HCT116 (cell line): ENCODE data around the gene MEI1.

Experiments
- EZH2 ChIP-seq: fragments of 200-600 bp; sonication (generic); IDR thresholded peaks from 2 replicates; pipeline ENCODE4 v1.6.1; 2017; ENCODE audit warnings: antibody characterized with exemption, mixed run types
- EZH2phosphoT487 ChIP-seq: fragments of 200-600 bp; IDR thresholded peaks from 2 replicates; pipeline ENCODE4 v1.6.1; 2018; ENCODE audit warnings: antibody characterized with exemption, borderline replicate concordance
- POLR2A ChIP-seq: IDR thresholded peaks from 2 replicates; pipeline ENCODE4 v1.7.0; 2011; ENCODE audit warnings: borderline replicate concordance; ENCODE audit not compliant: insufficient read depth, insufficient read length; ENCODE audit errors: extremely low read depth
- POLR2AphosphoS5 ChIP-seq: IDR thresholded peaks from 2 replicates; pipeline ENCODE4 v1.6.1; 2011; ENCODE audit warnings: mild to moderate bottlenecking, low read depth, low read length, moderate library complexity
- ZFX ChIP-seq: fragments of 450-650 bp; IDR thresholded peaks from 2 replicates; pipeline ENCODE4 v1.6.1; 2017
- TF ChIP-seq, protein P1 (sequence below), 3 experiments: fragments of 200-600 bp in 1 of 3; sonication (generic) in 1 of 3; IDR thresholded peaks in 2 of 3; conservative IDR thresholded peaks in 1 of 3; 2 replicates each; pipeline ENCODE4 v1.5.1; 2012 to 2017; ENCODE audit warnings: low read depth in 2 of 3, low read length in 2 of 3, antibody characterized with exemption in 1 of 3, borderline replicate concordance in 1 of 3, control low read depth in 1 of 3, mild to moderate bottlenecking in 1 of 3, mixed read lengths in 1 of 3, mixed run types in 1 of 3, moderate library complexity in 1 of 3; ENCODE audit not compliant: insufficient read depth in 1 of 3
- TF ChIP-seq, protein P2 (sequence below): IDR thresholded peaks from 2 replicates; pipeline ENCODE4 v1.6.1; 2012; ENCODE audit warnings: low read depth
- TF ChIP-seq, protein P3 (sequence below): IDR thresholded peaks from 2 replicates; pipeline ENCODE4 v1.6.1; 2011; ENCODE audit warnings: mild to moderate bottlenecking, low read length, moderate library complexity; ENCODE audit not compliant: insufficient replicate concordance; ENCODE audit errors: extremely low read depth

DNA sequence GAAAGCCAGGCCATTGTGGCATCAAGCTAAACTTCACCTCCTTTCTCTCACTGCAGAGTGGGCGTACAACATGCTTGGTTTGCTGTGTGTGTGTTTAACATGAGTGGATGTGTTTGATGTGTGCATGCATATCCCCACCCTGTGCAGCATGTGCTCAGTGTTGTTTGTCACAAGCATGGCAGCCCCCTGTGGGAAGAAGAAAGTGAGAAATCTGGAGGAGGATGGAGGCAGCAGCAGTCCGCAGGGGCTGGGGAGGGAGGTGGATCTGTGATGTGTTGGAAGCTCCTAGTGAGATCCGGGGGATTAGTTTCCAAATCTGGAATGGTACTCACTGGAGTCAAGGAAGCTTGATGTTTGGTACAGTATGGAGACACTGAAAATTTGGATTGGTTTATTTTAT lies 77.1 kb downstream of the MEI1 start:
- TF ChIP-seq, protein P1, sequence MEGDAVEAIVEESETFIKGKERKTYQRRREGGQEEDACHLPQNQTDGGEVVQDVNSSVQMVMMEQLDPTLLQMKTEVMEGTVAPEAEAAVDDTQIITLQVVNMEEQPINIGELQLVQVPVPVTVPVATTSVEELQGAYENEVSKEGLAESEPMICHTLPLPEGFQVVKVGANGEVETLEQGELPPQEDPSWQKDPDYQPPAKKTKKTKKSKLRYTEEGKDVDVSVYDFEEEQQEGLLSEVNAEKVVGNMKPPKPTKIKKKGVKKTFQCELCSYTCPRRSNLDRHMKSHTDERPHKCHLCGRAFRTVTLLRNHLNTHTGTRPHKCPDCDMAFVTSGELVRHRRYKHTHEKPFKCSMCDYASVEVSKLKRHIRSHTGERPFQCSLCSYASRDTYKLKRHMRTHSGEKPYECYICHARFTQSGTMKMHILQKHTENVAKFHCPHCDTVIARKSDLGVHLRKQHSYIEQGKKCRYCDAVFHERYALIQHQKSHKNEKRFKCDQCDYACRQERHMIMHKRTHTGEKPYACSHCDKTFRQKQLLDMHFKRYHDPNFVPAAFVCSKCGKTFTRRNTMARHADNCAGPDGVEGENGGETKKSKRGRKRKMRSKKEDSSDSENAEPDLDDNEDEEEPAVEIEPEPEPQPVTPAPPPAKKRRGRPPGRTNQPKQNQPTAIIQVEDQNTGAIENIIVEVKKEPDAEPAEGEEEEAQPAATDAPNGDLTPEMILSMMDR (IDR thresholded peaks at IDR 0.05 in 2 of 3, conservative IDR thresholded peaks at IDR 0.05 in 1 of 3; ENCODE audit: borderline replicate concordance in 1 of 3, insufficient read depth in 1 of 3, low read depth in 2 of 3, low read length in 2 of 3): no peak
- TF ChIP-seq POLR2AphosphoS5 (no peak), EZH2 (no peak), ZFX (no peak), POLR2A (no peak), EZH2phosphoT487 (no peak)
- TF ChIP-seq, protein P2, sequence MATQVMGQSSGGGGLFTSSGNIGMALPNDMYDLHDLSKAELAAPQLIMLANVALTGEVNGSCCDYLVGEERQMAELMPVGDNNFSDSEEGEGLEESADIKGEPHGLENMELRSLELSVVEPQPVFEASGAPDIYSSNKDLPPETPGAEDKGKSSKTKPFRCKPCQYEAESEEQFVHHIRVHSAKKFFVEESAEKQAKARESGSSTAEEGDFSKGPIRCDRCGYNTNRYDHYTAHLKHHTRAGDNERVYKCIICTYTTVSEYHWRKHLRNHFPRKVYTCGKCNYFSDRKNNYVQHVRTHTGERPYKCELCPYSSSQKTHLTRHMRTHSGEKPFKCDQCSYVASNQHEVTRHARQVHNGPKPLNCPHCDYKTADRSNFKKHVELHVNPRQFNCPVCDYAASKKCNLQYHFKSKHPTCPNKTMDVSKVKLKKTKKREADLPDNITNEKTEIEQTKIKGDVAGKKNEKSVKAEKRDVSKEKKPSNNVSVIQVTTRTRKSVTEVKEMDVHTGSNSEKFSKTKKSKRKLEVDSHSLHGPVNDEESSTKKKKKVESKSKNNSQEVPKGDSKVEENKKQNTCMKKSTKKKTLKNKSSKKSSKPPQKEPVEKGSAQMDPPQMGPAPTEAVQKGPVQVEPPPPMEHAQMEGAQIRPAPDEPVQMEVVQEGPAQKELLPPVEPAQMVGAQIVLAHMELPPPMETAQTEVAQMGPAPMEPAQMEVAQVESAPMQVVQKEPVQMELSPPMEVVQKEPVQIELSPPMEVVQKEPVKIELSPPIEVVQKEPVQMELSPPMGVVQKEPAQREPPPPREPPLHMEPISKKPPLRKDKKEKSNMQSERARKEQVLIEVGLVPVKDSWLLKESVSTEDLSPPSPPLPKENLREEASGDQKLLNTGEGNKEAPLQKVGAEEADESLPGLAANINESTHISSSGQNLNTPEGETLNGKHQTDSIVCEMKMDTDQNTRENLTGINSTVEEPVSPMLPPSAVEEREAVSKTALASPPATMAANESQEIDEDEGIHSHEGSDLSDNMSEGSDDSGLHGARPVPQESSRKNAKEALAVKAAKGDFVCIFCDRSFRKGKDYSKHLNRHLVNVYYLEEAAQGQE: no peak
- TF ChIP-seq, protein P3, sequence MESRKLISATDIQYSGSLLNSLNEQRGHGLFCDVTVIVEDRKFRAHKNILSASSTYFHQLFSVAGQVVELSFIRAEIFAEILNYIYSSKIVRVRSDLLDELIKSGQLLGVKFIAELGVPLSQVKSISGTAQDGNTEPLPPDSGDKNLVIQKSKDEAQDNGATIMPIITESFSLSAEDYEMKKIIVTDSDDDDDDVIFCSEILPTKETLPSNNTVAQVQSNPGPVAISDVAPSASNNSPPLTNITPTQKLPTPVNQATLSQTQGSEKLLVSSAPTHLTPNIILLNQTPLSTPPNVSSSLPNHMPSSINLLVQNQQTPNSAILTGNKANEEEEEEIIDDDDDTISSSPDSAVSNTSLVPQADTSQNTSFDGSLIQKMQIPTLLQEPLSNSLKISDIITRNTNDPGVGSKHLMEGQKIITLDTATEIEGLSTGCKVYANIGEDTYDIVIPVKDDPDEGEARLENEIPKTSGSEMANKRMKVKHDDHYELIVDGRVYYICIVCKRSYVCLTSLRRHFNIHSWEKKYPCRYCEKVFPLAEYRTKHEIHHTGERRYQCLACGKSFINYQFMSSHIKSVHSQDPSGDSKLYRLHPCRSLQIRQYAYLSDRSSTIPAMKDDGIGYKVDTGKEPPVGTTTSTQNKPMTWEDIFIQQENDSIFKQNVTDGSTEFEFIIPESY: no peak
